Ishikawa (cell line): ENCODE results near the gene PTCD2.

ENCODE experiments used
- CREB1 ChIP-seq: IDR thresholded peaks from 2 replicates; pipeline ENCODE4 v1.6.1; 2012; ENCODE audit warnings: low read depth
- EGR1 ChIP-seq: IDR thresholded peaks from 2 replicates; pipeline ENCODE4 v1.6.1; 2012
- EP300 ChIP-seq: IDR thresholded peaks from 2 replicates; pipeline ENCODE4 v1.6.1; 2012; ENCODE audit warnings: borderline replicate concordance
- FOXM1 ChIP-seq: IDR thresholded peaks from 2 replicates; pipeline ENCODE4 v1.6.1; 2012; ENCODE audit warnings: low read depth, borderline replicate concordance
- NFIC ChIP-seq: IDR thresholded peaks from 2 replicates; pipeline ENCODE4 v1.6.1; 2012
- RAD21 ChIP-seq: IDR thresholded peaks from 2 replicates; pipeline ENCODE4 v1.6.1; 2012; ENCODE audit warnings: low read depth
- REST ChIP-seq: IDR thresholded peaks from 2 replicates; pipeline ENCODE4 v1.6.1; 2012; ENCODE audit warnings: low read depth, mild to moderate bottlenecking
- TEAD4 ChIP-seq: IDR thresholded peaks from 2 replicates; pipeline ENCODE4 v1.6.1; 2012
- USF1 ChIP-seq: IDR thresholded peaks from 2 replicates; pipeline ENCODE4 v1.6.1; 2012
- ZBTB7A ChIP-seq: IDR thresholded peaks from 2 replicates; pipeline ENCODE4 v1.6.1; 2012; ENCODE audit warnings: low read depth

Gene PTCD2

GRCh38 chr5:72417333-72418062 is 97.3 kb downstream of the PTCD2 start:
- TF ChIP-seq RAD21 (no peak), FOXM1 (no peak), REST (no peak), EGR1 (no peak), EP300 (no peak), CREB1 (no peak), ZBTB7A (no peak), NFIC (no peak), TEAD4 (no peak), USF1 (no peak)
